NOMO-1 treated with DMSO at 0.1 percent for 48 hours (cell line): ENCODE data around the gene CEP20.

Experiments
- DNase-seq: peaks from one replicate; lab custom pipeline; 2025; ENCODE audit not compliant: unreplicated experiment; lab: John Stamatoyannopoulos, UW

CEP20 gene

GRCh38 chr16:15898654-15899053, 10.3 kb upstream of the CEP20 start:
- DNase-seq, result no peak

- DNase-seq, result peak; percentile 69
Observed at GRCh38 chr16:15897834-15898254, 9.4 kb upstream of the CEP20 start.

GRCh38 chr16:15897121-15897780, 8.8 kb upstream of the CEP20 start:
- no peak for DNase-seq

DNA sequence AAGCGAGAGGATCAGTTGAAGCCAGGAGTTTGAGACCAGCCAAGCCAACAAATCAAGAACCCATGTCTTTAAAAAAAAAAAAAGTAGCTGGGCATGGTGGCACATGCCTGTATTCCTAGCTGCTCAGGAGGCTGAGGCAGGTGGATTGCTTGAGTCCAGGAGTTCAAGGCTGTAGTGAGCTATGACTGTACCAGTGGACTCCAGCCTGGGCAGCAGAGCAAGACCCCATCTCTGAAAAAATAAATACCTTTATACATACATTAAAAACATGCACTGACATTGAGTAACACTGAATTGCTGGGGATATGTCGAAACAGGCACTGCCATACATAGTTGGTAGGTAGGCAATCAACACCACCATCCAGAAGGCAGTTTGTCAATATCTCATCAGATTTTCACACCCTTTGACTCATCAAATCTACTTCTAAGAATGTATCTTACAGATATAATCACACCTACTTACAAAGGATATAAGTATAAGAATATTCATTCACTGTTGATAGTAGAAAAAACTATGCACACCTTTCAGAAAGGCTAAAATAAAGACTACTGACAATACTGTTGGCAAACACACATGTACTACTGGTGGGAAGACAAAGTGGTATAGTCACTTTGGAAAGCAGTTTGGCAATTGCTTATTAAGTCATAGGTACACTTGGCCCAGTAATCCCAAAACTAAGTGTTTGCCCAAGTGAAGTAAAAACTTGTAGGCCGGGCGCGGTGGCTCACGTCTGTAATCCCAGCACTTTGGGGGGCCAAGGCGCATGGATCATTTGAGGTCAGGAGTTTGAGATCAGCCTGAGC, 6.4 kb upstream of the CEP20 start:
- DNase-seq, result peak; percentile 42

- no peak for DNase-seq
Observed at GRCh38 chr16:15891508-15891907, 3.1 kb upstream of the CEP20 start.

- no peak for DNase-seq
Observed at GRCh38 chr16:15887283-15887682, 1.1 kb downstream of the CEP20 start.

GRCh38 chr16:15886078-15886477, 2.3 kb downstream of the CEP20 start:
- DNase-seq, result no peak

DNA sequence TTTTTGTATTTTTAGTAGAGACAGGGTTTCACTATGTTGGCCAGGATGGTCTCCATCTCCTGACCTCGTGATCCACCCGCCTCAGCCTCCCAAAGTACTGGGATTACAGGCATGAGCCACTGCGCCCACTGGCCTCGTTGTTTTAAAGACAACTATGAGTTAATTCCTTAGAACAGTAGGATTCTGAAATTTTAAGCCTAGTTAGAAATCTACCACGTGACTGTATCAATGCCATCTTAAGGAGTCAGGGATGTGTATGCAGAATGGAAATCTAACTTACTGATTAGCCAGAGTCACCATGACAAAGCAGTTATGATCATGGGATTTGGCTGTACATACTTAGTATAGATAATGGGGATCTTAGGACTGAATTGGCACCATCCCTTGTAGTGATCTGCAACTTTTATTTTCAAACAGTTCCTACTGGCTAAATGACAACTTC, 2.8 kb downstream of the CEP20 start:
- DNase-seq, result no peak

GRCh38 chr16:15882563-15882962, 5.8 kb downstream of the CEP20 start:
- no peak for DNase-seq

- no peak for DNase-seq
Observed at GRCh38 chr16:15881794-15882379, 6.5 kb downstream of the CEP20 start.

DNA sequence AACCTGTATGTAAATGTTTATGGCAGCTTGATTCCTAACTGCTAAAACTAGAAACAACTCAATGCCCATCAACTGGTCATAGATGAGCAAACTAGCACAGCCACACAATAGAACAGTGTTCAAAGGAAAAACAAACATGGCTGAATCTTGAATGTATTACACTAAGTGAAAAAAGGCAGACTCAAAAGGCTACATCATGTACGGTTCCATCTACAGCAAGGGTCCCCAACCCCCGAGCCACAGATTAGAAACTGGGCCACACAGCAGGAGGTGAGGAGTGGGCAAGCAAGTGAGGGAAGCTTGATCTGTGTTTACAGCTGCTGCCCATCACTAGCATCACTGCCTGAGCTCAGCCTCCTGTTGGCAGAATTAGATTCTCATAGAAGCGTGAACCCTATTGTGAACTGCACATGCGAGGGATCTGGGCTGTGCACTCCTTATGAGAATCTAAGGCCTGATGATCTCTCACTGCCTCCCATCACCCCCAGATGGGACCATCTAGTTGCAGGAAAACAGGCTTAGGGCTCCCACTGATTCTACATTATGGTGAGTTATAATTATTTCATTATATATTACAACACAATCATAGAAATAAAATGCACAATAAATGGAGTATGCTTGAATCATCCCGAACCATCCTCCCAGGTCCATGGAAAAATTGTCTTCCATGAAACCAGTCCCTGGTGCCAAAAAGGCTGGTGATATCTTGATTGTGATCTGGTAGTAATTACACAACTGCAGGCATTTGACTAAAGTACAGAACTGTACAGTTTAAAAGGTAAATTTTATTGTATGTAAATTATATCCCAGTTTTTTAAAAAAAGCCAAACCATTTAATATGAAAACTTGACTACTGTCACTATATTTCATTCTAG, 7.7 kb downstream of the CEP20 start:
- DNase-seq, result no peak

DNA sequence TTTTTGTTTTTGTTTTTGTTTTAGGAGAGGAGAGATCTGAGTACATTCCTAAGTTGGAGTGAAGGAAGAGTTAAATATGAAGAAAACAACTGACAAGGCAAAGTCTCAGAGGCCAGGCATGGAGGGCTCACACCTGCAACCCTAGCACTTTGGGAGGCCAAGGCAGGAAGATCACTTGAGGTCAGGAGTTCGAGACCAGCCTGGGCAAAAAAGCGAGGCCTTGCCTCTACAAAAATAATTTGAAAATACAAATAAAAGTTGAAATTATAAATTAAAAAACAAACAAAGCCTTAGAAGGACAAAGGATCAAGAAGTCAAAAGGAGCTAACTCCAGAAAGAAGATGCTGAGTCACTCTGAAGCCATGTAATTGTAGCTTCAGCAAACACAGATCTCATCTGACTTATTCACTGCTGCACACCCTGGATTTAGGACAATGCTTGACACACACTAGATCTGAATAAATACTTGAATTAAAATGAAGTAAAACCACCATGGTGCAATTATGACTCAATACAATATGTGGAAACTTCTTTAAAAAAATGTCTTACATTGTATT, 9.1 kb downstream of the CEP20 start:
- DNase-seq, result peak; percentile 22

DNA sequence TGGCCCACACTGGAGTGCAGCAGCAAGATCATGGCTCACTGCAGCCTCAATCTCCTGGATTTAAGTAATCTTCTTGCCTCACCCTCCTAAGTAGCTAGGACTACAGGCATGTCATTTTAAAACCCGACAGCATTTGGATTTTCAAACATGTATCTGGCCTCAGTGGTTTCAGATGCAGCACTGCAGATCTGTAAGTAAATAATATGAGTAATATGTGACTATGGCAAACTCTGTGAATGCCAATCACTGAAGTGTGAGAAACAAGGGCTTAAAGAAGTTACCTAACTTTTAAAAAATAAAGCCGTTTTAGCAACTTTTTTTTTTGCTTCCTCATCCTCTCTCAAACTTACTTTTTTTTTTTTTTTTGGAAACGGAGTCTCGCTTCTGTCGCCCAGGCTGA, 11.9 kb downstream of the CEP20 start:
- DNase-seq, result no peak

DNA sequence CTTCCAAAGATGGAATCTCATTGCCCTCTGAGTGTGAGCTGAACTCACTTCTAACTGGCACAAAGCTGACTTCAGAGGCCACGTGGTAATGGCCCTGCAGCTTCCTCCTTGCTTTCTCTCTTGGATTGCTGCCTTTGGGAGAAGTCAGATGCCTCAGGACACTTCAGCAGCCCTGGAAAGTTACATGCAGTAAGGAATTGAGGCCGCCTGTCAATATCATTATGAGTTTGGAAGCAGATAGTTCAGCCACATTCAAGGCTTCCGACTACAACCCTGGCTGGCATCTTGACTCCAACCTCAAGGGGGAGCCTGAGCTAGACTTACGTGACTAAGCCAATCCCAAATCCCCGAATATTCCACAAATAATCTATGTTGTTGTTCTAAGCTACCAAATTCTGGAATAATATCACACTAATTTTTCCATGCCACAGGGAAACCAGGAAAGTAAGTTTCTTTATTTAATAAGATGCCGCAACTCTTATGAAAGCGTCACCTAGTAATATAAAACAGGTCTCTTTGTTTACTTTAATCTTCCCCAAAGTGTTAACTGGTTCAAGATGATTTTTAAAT, 13.6 kb downstream of the CEP20 start:
- DNase-seq, result no peak

DNA sequence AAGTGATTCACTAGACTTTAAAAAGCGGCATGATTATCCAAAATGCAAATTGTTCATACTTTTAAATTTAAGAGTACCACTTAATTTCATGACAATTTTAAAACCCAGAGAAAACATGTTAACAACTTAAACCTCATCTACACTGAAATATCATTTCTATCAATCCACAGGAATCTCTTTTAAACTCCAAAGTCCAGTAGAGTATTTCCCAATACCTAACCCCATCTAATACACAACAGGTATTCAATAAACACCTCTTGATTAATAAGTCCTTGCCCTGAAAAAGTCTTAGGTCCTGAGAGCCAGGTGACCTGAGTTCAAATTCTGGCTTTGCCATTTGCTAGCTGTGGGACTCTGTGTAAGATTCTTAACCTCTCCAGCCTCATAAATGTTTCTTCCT, 14.7 kb downstream of the CEP20 start:
- no peak for DNase-seq

DNA sequence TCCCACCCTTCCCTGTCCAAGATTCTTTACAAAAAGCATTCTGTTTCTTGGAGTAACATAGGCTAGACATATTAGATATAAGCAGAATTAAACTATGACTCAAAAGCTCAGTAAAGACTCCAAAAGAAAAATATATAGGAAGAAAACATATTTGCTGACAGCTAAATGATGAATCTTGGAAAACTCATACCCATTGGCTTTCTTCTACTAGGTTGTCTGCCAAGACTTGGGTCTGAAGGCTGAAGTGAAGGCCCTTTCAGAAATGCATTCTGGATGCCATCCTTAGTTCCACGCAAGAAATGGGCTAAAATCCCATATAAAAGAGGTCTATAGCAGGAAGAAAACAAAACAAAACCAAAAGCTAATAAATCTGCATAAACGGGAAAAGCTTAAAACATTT, 15.1 kb downstream of the CEP20 start:
- no peak for DNase-seq

DNA sequence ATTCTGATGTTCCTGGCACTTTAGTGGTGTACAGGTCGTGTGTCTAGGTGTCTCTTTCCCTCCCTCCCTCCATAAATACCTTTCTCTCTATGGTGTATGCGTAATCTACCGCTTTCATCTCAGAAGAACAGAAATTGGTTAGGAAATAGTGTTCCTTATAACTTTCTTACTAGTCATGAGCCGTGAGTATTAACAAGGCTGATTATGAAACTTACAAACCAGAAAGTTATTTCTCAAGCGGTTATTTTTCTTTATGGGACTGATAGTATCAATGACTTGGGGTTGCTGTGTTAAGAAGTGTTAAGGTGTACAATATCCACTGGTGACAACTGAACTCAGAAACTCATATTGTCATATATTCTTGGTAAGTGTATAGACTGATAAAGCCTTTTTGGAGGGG, 18.4 kb downstream of the CEP20 start:
- no peak for DNase-seq

- no peak for DNase-seq
Observed at GRCh38 chr16:15866451-15866850, 22.0 kb downstream of the CEP20 start.

- DNase-seq, result no peak
Observed at GRCh38 chr16:15865742-15866141, 22.7 kb downstream of the CEP20 start.

- DNase-seq, result no peak
Observed at GRCh38 chr16:15864939-15865338, 23.5 kb downstream of the CEP20 start.

DNA sequence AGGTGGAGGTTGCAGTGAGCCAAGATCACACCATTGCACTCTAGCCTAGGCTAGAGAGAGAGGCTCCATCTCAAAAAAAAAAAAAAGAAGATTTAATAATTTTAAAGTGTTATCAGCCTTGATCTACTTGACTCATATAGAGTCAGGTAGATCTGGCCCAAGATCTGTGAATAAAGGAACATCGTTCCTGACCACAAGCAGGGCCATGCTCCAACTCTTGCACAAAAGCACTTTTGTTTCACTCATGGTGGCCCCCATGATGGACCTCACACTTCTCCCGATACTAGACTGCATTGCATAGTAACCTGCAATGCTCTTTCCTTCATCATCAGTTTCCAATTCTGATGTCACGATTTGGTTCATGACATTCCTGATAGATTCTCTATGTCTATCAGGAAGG, 26.4 kb downstream of the CEP20 start:
- no peak for DNase-seq
